Esophagus (tissue), 2 donors: Measurements from ENCODE around the gene MSRB3. TPM values are rescaled to one million over a fixed set of nuclear protein-coding genes. Genes with fewer than 3 reads are reported as not detected.
"Not testable (repeated sequence)": the region's sequence is repeated elsewhere in the genome, so short reads cannot be mapped to it uniquely, and the experiment has no call there.

Experiments
- H3K27ac ChIP-seq, 2 donors: one replicate each; pipeline ENCODE4 v1.5.1; 2013; ENCODE audit warnings: low read depth in 2 of 2, mild to moderate bottlenecking in 2 of 2, inconsistent platforms in 1 of 2, low read length in 1 of 2, moderate library complexity in 1 of 2
- H3K27me3 ChIP-seq, 2 donors: one replicate each; pipeline ENCODE4 v1.6.1; 2013; ENCODE audit warnings: low read length in 2 of 2, control low read depth in 1 of 2, mild to moderate bottlenecking in 1 of 2; ENCODE audit not compliant: insufficient read depth in 2 of 2, control insufficient read depth in 1 of 2
- H3K36me3 ChIP-seq, 2 donors: one replicate each; pipeline ENCODE4 v1.6.1; 2013; ENCODE audit warnings: low read length in 1 of 2; ENCODE audit not compliant: control insufficient read depth in 2 of 2, insufficient read depth in 2 of 2
- H3K4me1 ChIP-seq, 2 donors: one replicate each; pipeline ENCODE4 v1.6.1; 2013; ENCODE audit warnings: low read length in 1 of 2; ENCODE audit not compliant: control insufficient read depth in 2 of 2, insufficient read depth in 2 of 2
- H3K4me3 ChIP-seq, 2 donors: one replicate each; pipeline ENCODE4 v1.5.1; 2013; ENCODE audit warnings: low read length in 2 of 2, mild to moderate bottlenecking in 2 of 2, low read depth in 1 of 2, moderate library complexity in 1 of 2
- H3K9me3 ChIP-seq, 2 donors: one replicate each; pipeline ENCODE4 v1.6.1; 2013; ENCODE audit warnings: mild to moderate bottlenecking in 2 of 2, low read depth in 1 of 2, low read length in 1 of 2, moderate library complexity in 1 of 2; ENCODE audit not compliant: control insufficient read depth in 2 of 2, insufficient read depth in 1 of 2
- WGBS, 2 donors: extraction: QIAGEN DNeasy Blood & Tissue Kit; methylation state at CpG; one replicate each; pipeline ENCODE4 v1.1.7; 2013; 5-methylcytosine and 5-hydroxymethylcytosine counted together
- polyA plus RNA-seq, 2 donors: library from polyadenylated mRNA; stranded (reverse); fragments of 200-250 nt; gene quantifications; one replicate each; pipeline ENCODE4 v1.2.3, GENCODE V29; 2013
- donor health status: healthy with polysubstance abuse.
- donor health status: Bipolar disorder and iron deficiency.

Gene MSRB3
- polyA plus RNA-seq, 2 donors = 5.4 to 14.8 TPM

GRCh38 chr12:65282840-65283239, 4.4 kb downstream of the MSRB3 start:
- WGBS, 2 donors = 78 to 79% methylated on average over 1 of the region's 1 CpG
- Histone ChIP-seq H3K9me3 (no peaks in the 10 kb centered on the region), H3K27ac (no peak overlapping the region), H3K27me3 (no peaks in the 10 kb centered on the region), H3K4me1 (peaks cover 3 to 4% of the 10 kb centered on the region in 2 donors), H3K4me3 (no peak overlapping the region), H3K36me3 (no peaks in the 10 kb centered on the region)

- H3K9me3 ChIP-seq, H3K4me3 ChIP-seq, H3K36me3 ChIP-seq, H3K27ac ChIP-seq, H3K27me3 ChIP-seq, H3K4me1 ChIP-seq: not testable (repeated sequence)
- 94 to 95% methylated on average over 7 of the region's 7 CpGs for WGBS, 2 donors
These were observed 7.0 kb downstream of the MSRB3 start for GRCh38 chr12:65285532-65285931.

- no peak overlapping the region for H3K27ac ChIP-seq
- no peaks in the 10 kb centered on the region for H3K4me1 ChIP-seq
- H3K9me3 ChIP-seq = no peaks in the 10 kb centered on the region
- no peaks in the 10 kb centered on the region for H3K27me3 ChIP-seq
- WGBS, 2 donors = 73 to 91% methylated on average over 2 of the region's 2 CpGs
- no peaks in the 10 kb centered on the region for H3K36me3 ChIP-seq
- no peak overlapping the region for H3K4me3 ChIP-seq
These were observed 8.9 kb downstream of the MSRB3 start for GRCh38 chr12:65287426-65287825.

GRCh38 chr12:65292241-65292640, 13.8 kb downstream of the MSRB3 start:
- Histone ChIP-seq H3K27me3 (no peaks in the 10 kb centered on the region), H3K4me1 (no peaks in the 10 kb centered on the region), H3K36me3 (no peaks in the 10 kb centered on the region), H3K27ac (no peak overlapping the region), H3K4me3 (no peak overlapping the region), H3K9me3 (no peaks in the 10 kb centered on the region)
- 99 to 100% methylated on average over 2 of the region's 2 CpGs for WGBS, 2 donors

GRCh38 chr12:65293735-65294134, 15.3 kb downstream of the MSRB3 start:
- H3K36me3 ChIP-seq = no peaks in the 10 kb centered on the region
- no peak overlapping the region for H3K27ac ChIP-seq
- H3K9me3 ChIP-seq = no peaks in the 10 kb centered on the region
- WGBS, 2 donors = 82 to 88% methylated on average over 1 of the region's 1 CpG
- H3K27me3 ChIP-seq = no peaks in the 10 kb centered on the region
- H3K4me3 ChIP-seq = no peak overlapping the region
- H3K4me1 ChIP-seq = no peaks in the 10 kb centered on the region

GRCh38 chr12:65294641-65295262, 16.3 kb downstream of the MSRB3 start:
- 82 to 87% methylated on average over 4 of the region's 4 CpGs for WGBS, 2 donors
- Histone ChIP-seq H3K36me3 (no peaks in the 10 kb centered on the region), H3K27ac (no peak overlapping the region), H3K27me3 (no peaks in the 10 kb centered on the region), H3K9me3 (no peaks in the 10 kb centered on the region), H3K4me1 (no peaks in the 10 kb centered on the region), H3K4me3 (no peak overlapping the region)

GRCh38 chr12:65296508-65297265, 18.2 kb downstream of the MSRB3 start:
- Histone ChIP-seq H3K27ac (no peak overlapping the region), H3K36me3 (no peaks in the 10 kb centered on the region), H3K9me3 (no peaks in the 10 kb centered on the region), H3K4me1 (no peaks in the 10 kb centered on the region), H3K4me3 (no peak overlapping the region), H3K27me3 (no peaks in the 10 kb centered on the region)
- 79 to 86% methylated on average over 1 of the region's 1 CpG for WGBS, 2 donors

- Histone ChIP-seq H3K4me1 (no peaks in the 10 kb centered on the region), H3K9me3 (no peaks in the 10 kb centered on the region), H3K27me3 (no peaks in the 10 kb centered on the region), H3K4me3 (no peak overlapping the region), H3K36me3 (no peaks in the 10 kb centered on the region), H3K27ac (no peak overlapping the region)
- WGBS, 2 donors = 75 to 81% methylated on average over 2 of the region's 2 CpGs
These were observed 21.6 kb downstream of the MSRB3 start for GRCh38 chr12:65300097-65300496.

- no peak overlapping the region for H3K27ac ChIP-seq
- 59% methylated on average over 3 of the region's 3 CpGs for WGBS, 2 donors
These were observed 22.3 kb downstream of the MSRB3 start for GRCh38 chr12:65300679-65301349.

More at GRCh38 chr12:65300679-65301349, 22.3 kb downstream of the MSRB3 start:
- H3K4me3 ChIP-seq = no peak overlapping the region
- H3K27me3 ChIP-seq = no peaks in the 10 kb centered on the region
- no peaks in the 10 kb centered on the region for H3K4me1 ChIP-seq
- no peaks in the 10 kb centered on the region for H3K36me3 ChIP-seq
- no peaks in the 10 kb centered on the region for H3K9me3 ChIP-seq
